Mesenteric fat pad (tissue), 1 donor: ENCODE results near the gene TSSK1B. TPM values are rescaled to one million over a fixed set of nuclear protein-coding genes. Genes with fewer than 3 reads are reported as not detected.
"Not testable (repeated sequence)": the region's sequence is repeated elsewhere in the genome, so short reads cannot be mapped to it uniquely, and the experiment has no call there.

Experiments
- DNase-seq: peaks from one replicate; pipeline ENCODE4 v3.0.0-alpha.2; 2020; ENCODE audit warnings: low spot score
- total RNA-seq: library from RNA; stranded (reverse); fragmentation: NEBNext Ultra II Directional; extraction: Animal tissue kit (Norgen Biotek cat#: 25700); gene quantifications from one replicate; pipeline ENCODE4 v1.2.1, GENCODE V29; 2021
- donor health status: DM: yes; HTN: yes; CAD: no.

Gene TSSK1B
- total RNA-seq, 1 donor from 2014 or later, result not detected

DNA sequence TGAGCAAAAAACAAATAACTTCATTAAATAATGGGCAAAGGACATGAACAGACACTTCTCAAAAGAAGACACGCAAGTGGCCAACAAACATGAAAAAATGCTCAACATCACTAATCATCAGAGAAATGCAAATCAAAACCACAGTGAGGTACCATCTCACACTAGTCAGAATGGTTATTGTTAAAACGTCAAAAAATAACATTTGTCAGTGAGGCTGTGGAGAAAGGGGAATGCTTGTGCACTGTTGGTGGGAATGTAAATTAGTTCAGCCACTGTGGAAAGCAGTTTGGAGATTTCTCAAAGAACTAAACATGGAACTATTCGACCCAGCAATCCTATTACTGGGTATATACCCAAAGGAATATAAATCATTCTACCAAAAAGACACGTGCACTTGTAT, 36.8 kb downstream of the TSSK1B start:
- not testable (repeated sequence) for DNase-seq

- no peak for DNase-seq
Observed at GRCh38 chr5:113397046-113397445, 37.7 kb downstream of the TSSK1B start.

DNA sequence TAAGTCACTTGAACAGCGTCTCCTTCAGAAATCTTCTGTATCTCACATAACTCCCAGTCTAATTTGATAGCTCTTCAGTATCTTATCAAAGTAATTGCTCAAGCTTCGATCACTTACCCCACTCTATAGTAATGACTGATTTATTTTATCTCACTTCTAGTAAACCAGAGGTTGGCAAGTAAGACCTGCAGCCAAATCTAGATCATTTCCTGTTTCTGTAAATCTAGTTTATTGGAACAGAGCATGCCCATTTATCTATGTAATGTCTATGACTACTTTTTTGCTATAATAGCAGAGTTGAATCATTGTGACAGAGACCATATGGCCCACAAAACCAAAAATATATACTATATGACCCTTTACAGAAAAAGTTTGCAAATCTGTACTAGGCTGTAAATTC, 40.1 kb downstream of the TSSK1B start:
- no peak for DNase-seq

- no peak for DNase-seq
Observed at GRCh38 chr5:113390224-113390623, 44.6 kb downstream of the TSSK1B start.

GRCh38 chr5:113389116-113389515, 45.7 kb downstream of the TSSK1B start:
- DNase-seq, result no peak

DNA sequence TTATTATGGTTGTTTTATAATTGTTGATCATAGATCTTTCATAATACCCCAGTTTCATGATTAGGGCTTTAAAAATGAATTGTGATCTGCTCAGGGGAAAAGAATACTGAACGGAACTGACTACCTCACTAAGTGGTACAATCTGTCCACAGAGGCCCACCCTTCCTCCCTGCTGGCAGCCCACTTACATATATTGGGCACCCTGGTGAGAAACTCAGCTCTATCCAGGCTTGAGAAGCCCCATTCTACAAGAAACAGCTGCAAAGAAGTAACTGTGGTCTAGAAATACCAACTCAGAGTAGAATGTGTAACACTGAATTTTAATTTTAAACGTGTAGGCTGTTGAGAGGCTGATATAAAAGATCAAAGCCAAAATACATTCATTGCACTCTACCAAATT, 46.9 kb downstream of the TSSK1B start:
- DNase-seq, result no peak

DNA sequence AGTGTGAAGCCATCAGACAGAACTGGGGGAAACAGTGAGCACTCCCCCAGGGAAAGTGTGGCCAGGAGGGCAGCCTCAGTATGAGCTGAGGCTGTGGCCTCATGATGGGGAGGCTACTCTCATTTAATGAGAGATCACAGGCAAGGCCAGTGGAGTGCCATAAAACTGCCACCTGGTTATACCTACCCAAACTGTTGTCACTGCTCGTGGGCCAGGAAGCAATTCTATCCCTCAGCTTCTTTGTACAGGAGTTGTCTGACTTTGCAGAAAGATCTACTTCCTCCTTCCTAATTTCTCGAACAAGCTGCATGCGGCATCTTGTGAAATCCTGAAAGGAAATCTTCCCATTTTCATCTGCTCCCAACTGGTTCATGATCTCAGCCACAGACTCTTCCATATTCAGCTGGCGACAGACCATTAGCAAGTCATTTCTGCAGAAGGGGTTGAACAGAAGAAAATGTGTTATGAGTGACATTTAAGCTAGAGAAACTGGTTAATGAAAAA, 50.0 kb downstream of the TSSK1B start:
- DNase-seq, result no peak

DNA sequence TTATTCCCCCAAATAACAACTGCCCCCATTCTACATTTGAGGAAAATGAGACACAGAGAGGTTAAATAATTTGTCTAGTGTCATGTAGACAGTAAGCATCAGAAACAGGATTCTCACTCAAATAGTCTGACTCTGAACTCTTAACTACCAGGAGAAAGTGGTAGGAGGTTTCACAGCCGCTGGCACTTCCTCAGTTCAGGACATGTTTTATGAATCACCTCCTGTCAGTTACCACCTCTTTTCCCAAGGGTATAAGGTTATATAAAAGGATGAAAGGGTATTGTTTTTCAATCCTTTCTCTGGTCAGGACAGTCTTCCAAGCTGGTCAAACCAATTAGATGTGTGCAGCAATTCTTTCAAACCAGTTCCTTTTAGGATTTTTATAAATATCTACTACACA, 52.1 kb downstream of the TSSK1B start:
- no peak for DNase-seq

Other genes with a start within 250 kb of the TSSK1B start
- gene MCC, start 53.5 kb upstream of the TSSK1B start, total RNA-seq, result 25.2 TPM
- gene YTHDC2, start 78.7 kb upstream of the TSSK1B start, total RNA-seq, result 25.8 TPM